B cell (primary cell): ENCODE measurements around the gene MRPL10. TPM values are rescaled to one million over a fixed set of nuclear protein-coding genes. Genes with fewer than 3 reads are reported as not detected.
A peak's percentile ranks its signal among the peaks of the same experiment; 100 is the strongest.

Experiments
- ATAC-seq: fragments of 200-7000 bp; cut with Tn5 transposase; one replicate; pipeline ENCODE4 v1.10.0; 2021; ENCODE audit warnings: low read depth, mild to moderate bottlenecking, moderate number of reproducible peaks, moderate library complexity
- CTCF ChIA-PET: fragments of 350-600 bp; sonication (Branson Sonifier 250); formaldehyde crosslinking; loops from one replicate; lab custom pipeline; 2021; ENCODE audit warnings: antibody characterized with exemption, inconsistent platforms; lab: Charles Lee
- POLR2A ChIA-PET: fragments of 350-600 bp; sonication (Branson Sonifier 250); formaldehyde crosslinking; loops from one replicate; lab custom pipeline; 2021; ENCODE audit warnings: antibody characterized with exemption; lab: Charles Lee
- DNase-seq: peaks from one replicate; pipeline ENCODE4 v3.0.0; 2013
- H2AFZ ChIP-seq: 2 replicates; pipeline ENCODE4 v1.6.1; 2012; ENCODE audit warnings: mild to moderate bottlenecking, low read depth, low read length; ENCODE audit not compliant: insufficient read depth, poor library complexity, severe bottlenecking
- H3K27ac ChIP-seq, 2 donors: 1 replicate in 1 of 2; 2 replicates in 1 of 2; pipeline ENCODE4 v1.5.1; 2012 to 2013; ENCODE audit warnings: low read length in 2 of 2, mild to moderate bottlenecking in 2 of 2, moderate library complexity in 1 of 2
- H3K27me3 ChIP-seq, 4 experiments: fragments of 200-600 bp in 1 of 4; sonication (generic) in 1 of 4; replicated peaks in 1 of 4; 1 replicate in 2 of 4; 2 replicates in 2 of 4; pipeline versions ENCODE4 v1.6.1 to v1.7.0; 2013 to 2016; ENCODE audit warnings: low read length in 3 of 4, mild to moderate bottlenecking in 2 of 4, mixed read lengths in 1 of 4, moderate library complexity in 1 of 4; ENCODE audit not compliant: insufficient read depth in 4 of 4, control insufficient read depth in 3 of 4; ENCODE audit errors: control extremely low read depth in 1 of 4
- H3K36me3 ChIP-seq, 2 experiments: replicated peaks in 1 of 2; 1 replicate in 1 of 2; 2 replicates in 1 of 2; pipeline versions ENCODE4 v1.6.1 to v1.7.1; 2013; ENCODE audit warnings: low read length in 1 of 2; ENCODE audit not compliant: insufficient read depth in 2 of 2, control insufficient read depth in 1 of 2; ENCODE audit errors: control extremely low read depth in 1 of 2, extremely low read depth in 1 of 2
- H3K4me1 ChIP-seq, 2 donors: fragments of 200-600 bp in 1 of 2; sonication (generic) in 1 of 2; 1 replicate in 1 of 2; 2 replicates in 1 of 2; pipeline versions ENCODE4 v1.5.1 to v1.6.1; 2013 to 2017; ENCODE audit warnings: low read length in 2 of 2; ENCODE audit not compliant: control insufficient read depth in 2 of 2, insufficient read depth in 2 of 2
- H3K4me2 ChIP-seq: replicated peaks from 2 replicates; pipeline ENCODE3; 2012; ENCODE audit warnings: mild to moderate bottlenecking, low read depth, low read length; ENCODE audit not compliant: poor library complexity, severe bottlenecking
- H3K4me3 ChIP-seq, 5 experiments: fragments of 200-600 bp in 1 of 5; sonication (generic) in 1 of 5; 1 replicate in 3 of 5; 2 replicates in 2 of 5; pipeline versions ENCODE4 v1.5.1 to v1.7.0; 2011 to 2016; ENCODE audit warnings: low read length in 4 of 5, mild to moderate bottlenecking in 4 of 5, low read depth in 2 of 5, control low read depth in 1 of 5, moderate library complexity in 1 of 5; ENCODE audit not compliant: insufficient read depth in 1 of 5; ENCODE audit errors: control extremely low read depth in 1 of 5, extremely low read depth in 1 of 5
- H3K79me2 ChIP-seq: fragments of 200-600 bp; sonication (generic); one replicate; pipeline ENCODE4 v1.6.0; 2016; ENCODE audit warnings: low read length; ENCODE audit not compliant: control insufficient read depth, insufficient read depth
- H3K9ac ChIP-seq: fragments of 200-600 bp; sonication (generic); 2 replicates; pipeline ENCODE4 v1.6.1; 2017; ENCODE audit warnings: mild to moderate bottlenecking, low read length, moderate library complexity
- H3K9me3 ChIP-seq, 3 donors: one replicate each; pipeline versions ENCODE4 v1.6.1 to v1.7.1; 2013; ENCODE audit warnings: low read length in 2 of 3; ENCODE audit not compliant: control insufficient read depth in 2 of 3, insufficient read depth in 1 of 3; ENCODE audit errors: control extremely low read depth in 1 of 3
- H4K20me1 ChIP-seq: 2 replicates; pipeline ENCODE4 v1.6.0; 2012; ENCODE audit warnings: mild to moderate bottlenecking, low read length; ENCODE audit not compliant: insufficient read depth, control insufficient read depth, poor library complexity, severe bottlenecking
- H3K27ac Mint-ChIP-seq: one replicate; pipeline ENCODE4 v1.8.0; 2021; ENCODE audit warnings: mixed read lengths
- H3K27me3 Mint-ChIP-seq: one replicate; pipeline ENCODE4 v1.8.0; 2021; ENCODE audit warnings: mixed read lengths
- H3K4me1 Mint-ChIP-seq: one replicate; pipeline ENCODE4 v1.8.0; 2021; ENCODE audit warnings: mixed read lengths
- H3K4me3 Mint-ChIP-seq: one replicate; pipeline ENCODE4 v1.8.0; 2021; ENCODE audit warnings: mixed read lengths
- H3K9me3 Mint-ChIP-seq: one replicate; pipeline ENCODE4 v1.8.0; 2022; ENCODE audit warnings: mixed read lengths; ENCODE audit not compliant: insufficient read depth
- CTCF ChIP-seq: fragments of 200-600 bp; IDR thresholded peaks from one replicate; pipeline ENCODE4 v1.8.0; 2022; ENCODE audit warnings: antibody characterized with exemption, mild to moderate bottlenecking
- EZH2 ChIP-seq: IDR thresholded peaks from 2 replicates; pipeline ENCODE4 v1.6.1; 2012; ENCODE audit warnings: borderline replicate concordance, low read depth, mild to moderate bottlenecking, moderate library complexity, low read length; ENCODE audit not compliant: insufficient read depth, poor library complexity, severe bottlenecking
- WGBS: methylation state at CpG from one replicate; pipeline ENCODE4 v1.1.5; 2013; ENCODE audit warnings: missing lambda C conversion rate; ENCODE audit not compliant: insufficient coverage; 5-methylcytosine and 5-hydroxymethylcytosine counted together
- intact Hi-C: fragments of 100-400 bp; cut with micrococcal nuclease; formaldehyde crosslinking; loops from one replicate; pipeline ENCODE4 v1.10.0; 2022
- polyA plus RNA-seq: library from polyadenylated mRNA; depleted of rRNA; stranded (reverse); fragments of >200 nt; gene quantifications from 2 replicates; pipeline ENCODE4 v1.2.3, GENCODE V29; 2012
- total RNA-seq, 2 donors: library from RNA; stranded (reverse); fragments of 120-200 nt in 1 of 2; gene quantifications; 1 replicate in 1 of 2; 2 replicates in 1 of 2; pipeline versions ENCODE4 v1.2.3 to v1.2.4, GENCODE V29; 2013 to 2022

MRPL10 gene
- total and polyA plus RNA-seq, 2 donors (not counting 1 experiment from before 2014, with no cell fraction given) = 34.8 to 39.4 TPM

- H3K27ac ChIP-seq = peak overlapping the region in 1 of 2 donors; percentile 75
Observed at GRCh38 chr17:47841488-47842291, 10.3 kb upstream of the MRPL10 start.

More at GRCh38 chr17:47841488-47842291, 10.3 kb upstream of the MRPL10 start:
- Histone ChIP-seq H3K36me3 (peaks cover 0 to 6% of the 10 kb centered on the region in 2 experiments), H3K4me2 (peak overlapping the region; percentile 89), H4K20me1 (no peaks in the 10 kb centered on the region), H3K9me3 (no peaks in the 10 kb centered on the region), H3K27me3 (peaks cover 0 to 30% (median 18%) of the 10 kb centered on the region in 4 experiments), H3K4me3 (peak overlapping the region in 4 of 5 experiments; percentile 75 to 87 (median 80)), H2AFZ (peak overlapping the region; percentile 95), H3K9ac (peak overlapping the region; percentile 83), H3K79me2 (peaks cover 11% of the 10 kb centered on the region), H3K4me1 (peaks cover 17 to 18% of the 10 kb centered on the region in 2 donors)
- ATAC-seq = no peak
- intact Hi-C loops = loop anchor here (1.0 to 2.0 kb wide), 6 partner anchors 10 to 183 kb away; partner anchors contain the start of genes CDK5RAP3, LRRC46, MRPL10 and PNPO
- ChIA-PET POLR2A (interaction anchor here (1.1 to 1.6 kb wide), 5 partner anchors 11 to 192 kb away, joined by 4 to 14 read pairs (median 8); partner anchors contain the start of genes CDK5RAP3, KPNB1, LRRC46 and MRPL10), CTCF (interaction anchor here (0.9 to 19.9 kb wide), 19 partner anchors 8 to 795 kb away, joined by 3 to 436 read pairs (median 3); partner anchors contain the start of genes CDK5RAP3, LRRC46, MRPL10 and SP2)
- no peak for DNase-seq
- H3K4me1 Mint-ChIP-seq = peaks cover 26% of the 10 kb centered on the region
- WGBS = 69% methylated on average over 9 of the region's 16 CpGs
- H3K27me3 Mint-ChIP-seq = peaks cover 27% of the 10 kb centered on the region
- peak overlapping the region; percentile 89 for H3K27ac Mint-ChIP-seq
- TF ChIP-seq CTCF = peak; percentile 23
- no peak for TF ChIP-seq EZH2
- H3K9me3 Mint-ChIP-seq = no peaks in the 10 kb centered on the region
- peak overlapping the region; percentile 97 for H3K4me3 Mint-ChIP-seq
